HG02642 (cell line): ENCODE measurements around the gene TLX2.
A peak's percentile ranks its signal among the peaks of the same experiment; 100 is the strongest.

Experiments
- ATAC-seq: cut with Tn5 transposase; IDR thresholded peaks from one replicate; pipeline ENCODE4 v1.9.1; 2021; ENCODE audit warnings: mild to moderate bottlenecking; ENCODE audit not compliant: unreplicated experiment, poor library complexity

TLX2 gene

GRCh38 chr2:74495440-74495839 lies 18.8 kb upstream of the TLX2 start:
- ATAC-seq = no peak

- ATAC-seq = no peak
Measured at GRCh38 chr2:74496997-74497776, 17.1 kb upstream of the TLX2 start.

- ATAC-seq = no peak
Measured at GRCh38 chr2:74497777-74498499, 16.3 kb upstream of the TLX2 start.

- no peak for ATAC-seq
Measured at GRCh38 chr2:74498500-74499266, 15.6 kb upstream of the TLX2 start.

- no peak for ATAC-seq
Measured at GRCh38 chr2:74499267-74499939, 14.8 kb upstream of the TLX2 start, which contains the start of gene LBX2. TSS of gene LBX2 (minus strand) at chr2:74499603. CDS start at chr2:74499537, 66 bp downstream.

GRCh38 chr2:74499940-74500577 lies 14.2 kb upstream of the TLX2 start:
- ATAC-seq = no peak

GRCh38 chr2:74500578-74500946 lies 13.7 kb upstream of the TLX2 start:
- ATAC-seq = no peak

GRCh38 chr2:74501335-74502071 lies 12.7 kb upstream of the TLX2 start:
- no peak for ATAC-seq

- ATAC-seq = no peak
Measured at GRCh38 chr2:74502147-74502719, 12.0 kb upstream of the TLX2 start.

- ATAC-seq = peak; percentile 36
Measured at GRCh38 chr2:74502720-74503505, 11.3 kb upstream of the TLX2 start.

- no peak for ATAC-seq
Measured at GRCh38 chr2:74503506-74504475, 10.5 kb upstream of the TLX2 start.

GRCh38 chr2:74504591-74504990 lies 9.7 kb upstream of the TLX2 start:
- ATAC-seq = no peak

- no peak for ATAC-seq
Measured at GRCh38 chr2:74505448-74506246, 8.6 kb upstream of the TLX2 start.

- ATAC-seq = peak; percentile 93
Measured at GRCh38 chr2:74507145-74507925, 6.9 kb upstream of the TLX2 start, which contains the start of gene PCGF1. TSS of gene PCGF1 (minus strand) at chr2:74507695. CDS start at chr2:74507668, 27 bp downstream.

GRCh38 chr2:74507926-74508520 lies 6.2 kb upstream of the TLX2 start:
- peak; percentile 6 for ATAC-seq
